GM18505 (cell line): ENCODE measurements around the gene BMP2K.
"Not testable (repeated sequence)": the region's sequence is repeated elsewhere in the genome, so short reads cannot be mapped to it uniquely, and the experiment has no call there.

Experiments
- ATAC-seq: cut with Tn5 transposase; IDR thresholded peaks from one replicate; pipeline ENCODE4 v1.9.1; 2021; ENCODE audit not compliant: unreplicated experiment
- POLR2A ChIP-seq: IDR thresholded peaks from 4 replicates; pipeline ENCODE4 v1.6.1; 2011; ENCODE audit warnings: borderline replicate concordance; ENCODE audit not compliant: insufficient read depth, insufficient read length; ENCODE audit errors: extremely low read depth

Gene BMP2K

DNA sequence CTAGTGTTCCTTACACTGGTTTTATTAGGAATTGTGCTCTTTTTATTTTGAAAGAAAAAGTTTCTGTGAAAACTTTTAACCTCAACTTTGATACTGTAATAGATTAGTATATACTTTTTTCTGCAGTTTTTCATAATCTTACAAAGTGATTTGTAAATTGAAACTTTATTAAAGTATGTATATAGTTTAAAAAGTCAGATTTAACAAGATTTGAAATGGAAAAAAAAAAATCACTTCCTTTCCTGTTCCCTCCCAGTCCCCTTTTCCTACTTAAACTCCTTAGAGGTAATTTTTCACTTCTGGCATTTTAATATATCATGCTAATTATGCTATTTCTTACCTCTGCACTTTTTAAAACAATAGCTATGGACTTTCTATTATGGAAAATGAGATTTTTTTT lies 113.8 kb downstream of the BMP2K start:
- ATAC-seq = no peak
- no peak for TF ChIP-seq POLR2A

- no peak for ATAC-seq
- TF ChIP-seq POLR2A = no peak
Observed at GRCh38 chr4:78899302-78899701, 123.2 kb downstream of the BMP2K start.

DNA sequence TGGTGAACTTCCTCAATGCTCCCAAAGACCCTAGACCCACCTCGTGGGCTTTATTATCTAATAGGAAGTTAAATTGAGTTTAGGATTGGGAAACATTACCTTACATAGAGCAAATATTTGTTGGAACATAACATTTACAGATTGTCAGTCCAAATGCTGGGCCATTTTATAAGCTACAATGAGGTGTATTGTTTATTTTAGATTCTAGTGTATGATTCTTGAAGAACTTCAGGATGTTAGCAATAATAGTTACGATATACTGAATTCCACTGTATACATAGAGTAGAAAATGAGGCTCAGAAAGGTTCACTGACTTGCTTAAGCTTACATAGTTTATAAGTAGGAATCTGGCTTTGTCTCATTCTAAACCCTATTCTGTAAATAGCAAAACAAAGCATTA lies 125.7 kb downstream of the BMP2K start:
- no peak for TF ChIP-seq POLR2A
- no peak for ATAC-seq

DNA sequence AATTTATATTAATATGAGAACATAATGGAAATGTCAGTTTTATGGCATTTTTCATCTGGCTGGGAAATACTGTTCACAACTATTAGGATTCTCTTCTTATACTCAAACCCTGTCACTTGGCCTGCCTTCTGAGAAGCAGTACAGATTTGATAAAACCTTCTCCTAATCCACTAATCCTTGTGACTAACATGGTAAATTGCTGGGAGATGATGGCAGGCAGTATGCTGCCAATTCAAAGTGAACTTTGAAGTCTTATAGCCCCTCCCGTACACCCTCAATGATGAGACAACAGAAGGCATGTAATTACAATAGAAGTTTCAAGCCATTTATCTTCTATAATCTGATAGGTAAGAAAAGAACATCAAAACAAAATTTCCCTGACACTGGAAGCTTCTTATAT lies 126.1 kb downstream of the BMP2K start:
- TF ChIP-seq POLR2A = no peak
- no peak for ATAC-seq

- no peak for ATAC-seq
- TF ChIP-seq POLR2A = no peak
Observed at GRCh38 chr4:78904143-78904542, 128.0 kb downstream of the BMP2K start.

DNA sequence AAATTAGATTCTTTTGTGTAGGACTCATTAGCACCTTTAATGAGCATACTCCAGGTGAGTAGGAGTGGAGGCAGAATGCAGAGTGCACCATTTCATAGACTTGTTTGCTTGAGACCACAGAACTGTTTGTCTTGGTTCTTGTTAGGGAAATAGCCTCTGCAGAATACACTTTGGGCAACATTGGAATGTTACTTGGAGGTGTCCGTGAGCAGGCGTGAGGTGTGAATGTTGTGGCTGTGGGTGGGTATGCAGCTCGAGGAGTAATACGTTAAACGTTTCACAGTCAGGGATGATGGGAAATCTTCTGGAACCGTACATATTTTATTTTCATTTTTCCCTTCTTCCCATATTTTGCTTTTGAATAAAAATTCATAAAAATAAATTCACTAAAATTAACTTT lies 131.5 kb downstream of the BMP2K start:
- TF ChIP-seq POLR2A = no peak
- ATAC-seq = no peak

DNA sequence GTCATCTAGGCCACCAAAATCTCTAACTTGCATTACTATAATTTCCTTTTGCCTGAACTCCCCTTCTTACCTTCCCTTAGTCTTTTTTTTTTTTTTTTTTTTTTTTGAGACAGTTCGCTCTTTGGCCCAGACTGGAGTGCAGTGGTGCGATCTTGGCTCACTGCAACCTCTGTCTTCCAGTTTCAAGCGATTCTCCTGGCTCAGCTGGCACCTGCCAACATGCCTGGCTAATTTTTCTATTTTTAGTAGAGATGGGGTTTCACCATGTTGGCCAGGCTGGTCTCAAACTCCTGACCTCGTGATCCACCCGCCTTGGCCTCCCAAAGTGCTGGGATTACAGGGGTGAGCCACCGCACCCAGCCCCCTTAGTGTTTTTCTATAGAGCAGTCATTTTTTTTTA lies 132.8 kb downstream of the BMP2K start:
- not testable (repeated sequence) for ATAC-seq

- no peak for ATAC-seq
Observed at GRCh38 chr4:78910612-78911011, 134.5 kb downstream of the BMP2K start.

GRCh38 chr4:78922207-78922606 lies 146.1 kb downstream of the BMP2K start:
- no peak for ATAC-seq
- no peak for TF ChIP-seq POLR2A

More at GRCh38 chr4:78910612-78911011, 134.5 kb downstream of the BMP2K start:
- TF ChIP-seq POLR2A = no peak

GRCh38 chr4:78923464-78924312 lies 147.5 kb downstream of the BMP2K start:
- no peak for TF ChIP-seq POLR2A
- no peak for ATAC-seq

- no peak for TF ChIP-seq POLR2A
- no peak for ATAC-seq
Observed at GRCh38 chr4:78926826-78927225, 150.7 kb downstream of the BMP2K start.

DNA sequence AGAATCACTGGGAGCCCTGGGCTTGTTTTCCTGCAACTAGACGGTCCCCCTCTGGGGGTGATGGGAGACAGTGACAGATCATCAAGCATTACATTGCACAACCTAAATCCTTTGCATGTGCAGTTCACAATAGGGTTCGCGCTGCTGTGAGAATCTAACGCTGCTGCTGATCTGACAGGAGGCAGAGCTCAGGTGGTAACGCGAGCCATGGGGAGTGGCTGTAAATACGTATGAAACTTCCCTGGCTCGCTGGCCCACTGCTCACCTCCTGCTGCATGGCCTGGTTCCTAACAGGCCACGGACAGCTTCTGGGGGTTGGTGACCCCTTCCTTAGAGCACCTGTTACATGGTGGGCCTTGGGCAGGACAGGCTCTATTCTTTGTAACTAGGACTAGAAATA lies 152.7 kb downstream of the BMP2K start:
- ATAC-seq = no peak
- no peak for TF ChIP-seq POLR2A

DNA sequence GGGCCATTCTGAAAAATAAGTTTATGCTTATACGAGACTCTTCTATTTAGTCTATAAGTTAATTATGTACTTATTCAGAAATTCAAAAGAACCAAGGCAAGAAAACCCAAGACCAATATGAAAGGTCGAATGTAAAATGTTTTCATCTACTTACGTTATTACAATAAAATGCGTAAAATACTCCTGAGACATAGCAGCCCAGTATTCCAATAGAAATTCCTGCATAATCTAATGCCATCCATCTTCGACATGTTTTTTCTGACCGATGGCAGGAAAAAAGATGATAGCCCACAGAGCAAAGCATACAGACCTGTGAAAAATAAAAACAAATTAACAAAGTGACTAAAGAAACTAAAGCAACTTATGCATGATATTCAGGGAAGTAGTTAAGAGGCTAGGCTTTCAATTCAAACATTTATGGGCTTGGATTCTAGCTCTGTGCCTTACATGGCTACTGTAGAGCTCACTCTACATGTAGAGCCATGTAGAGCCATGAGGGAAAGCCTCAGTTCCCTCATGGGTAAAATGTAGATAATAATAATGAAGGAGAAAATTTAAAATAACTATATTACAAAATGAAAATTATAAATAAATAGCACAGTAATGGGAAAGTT lies 154.0 kb downstream of the BMP2K start:
- TF ChIP-seq POLR2A = no peak
- no peak for ATAC-seq

GRCh38 chr4:78936989-78937388 lies 160.8 kb downstream of the BMP2K start:
- TF ChIP-seq POLR2A = no peak

More at GRCh38 chr4:78936989-78937388, 160.8 kb downstream of the BMP2K start:
- no peak for ATAC-seq
